HepG2 (cell line): ENCODE results near the gene VTI1B. TPM values are rescaled to one million over a fixed set of nuclear protein-coding genes. Genes with fewer than 3 reads are reported as not detected.

Source experiments
- CBX1 ChIP-seq: IDR thresholded peaks from one replicate; pipeline ENCODE4 v1.6.1; 2016; ENCODE audit warnings: antibody characterized with exemption, low read depth
- CEBPG ChIP-seq: IDR thresholded peaks from 2 replicates; pipeline ENCODE4 v1.6.1; 2016
- HES4 ChIP-seq: sonication (generic); formaldehyde crosslinking; IDR thresholded peaks from 2 replicates; pipeline ENCODE4 v1.9.0; 2021; ENCODE audit warnings: mild to moderate bottlenecking, missing genetic modification reagents, borderline replicate concordance
- KDM3A ChIP-seq: IDR thresholded peaks from 2 replicates; pipeline ENCODE4 v1.6.1; 2018; ENCODE audit warnings: low read depth, missing compliant biosample characterization
- PREB ChIP-seq: sonication (generic); formaldehyde crosslinking; IDR thresholded peaks from 2 replicates; pipeline ENCODE4 v1.4.0; 2020; ENCODE audit warnings: missing genetic modification reagents
- RNF219 ChIP-seq: sonication (generic); formaldehyde crosslinking; IDR thresholded peaks from 2 replicates; pipeline ENCODE4 v1.5.0; 2020; ENCODE audit warnings: mild to moderate bottlenecking, missing genetic modification reagents
- THAP11 ChIP-seq: IDR thresholded peaks from 2 replicates; pipeline ENCODE4 v1.6.1; 2016; ENCODE audit warnings: missing biosample characterization, missing genetic modification reagents
- YY1 ChIP-seq: IDR thresholded peaks from 2 replicates; pipeline ENCODE4 v1.6.1; 2011; ENCODE audit warnings: low read length, low read depth, moderate library complexity, mild to moderate bottlenecking; ENCODE audit not compliant: insufficient read depth, insufficient replicate concordance
- ZNF484 ChIP-seq: sonication (generic); formaldehyde crosslinking; IDR thresholded peaks from 2 replicates; pipeline ENCODE4 v1.5.1; 2020; ENCODE audit warnings: mild to moderate bottlenecking, low read depth, missing genetic modification reagents, borderline replicate concordance
- ZNF580 ChIP-seq: IDR thresholded peaks from 2 replicates; pipeline ENCODE4 v1.6.1; 2016; ENCODE audit warnings: low read depth, borderline replicate concordance
- ZNF598 ChIP-seq: sonication (generic); formaldehyde crosslinking; IDR thresholded peaks from 2 replicates; pipeline ENCODE4 v1.5.1; 2020; ENCODE audit warnings: mild to moderate bottlenecking, missing genetic modification reagents, borderline replicate concordance
- ZNF784 ChIP-seq: sonication (generic); formaldehyde crosslinking; IDR thresholded peaks from 2 replicates; pipeline ENCODE4 v1.5.1; 2020; ENCODE audit warnings: missing genetic modification reagents, mild to moderate bottlenecking, borderline replicate concordance
- ZSCAN30 ChIP-seq: sonication (generic); formaldehyde crosslinking; IDR thresholded peaks from 2 replicates; pipeline ENCODE4 v1.5.0; 2020; ENCODE audit warnings: mild to moderate bottlenecking, missing genetic modification reagents
- polyA plus RNA-seq, 8 experiments: library from polyadenylated mRNA; depleted of rRNA in 3 of 8; stranded (reverse) in 7 of 8; unstranded in 1 of 8; fragments of >200 nt; fragmentation: Illumina TruSeq in 4 of 8; extraction: Trizol in 4 of 8; gene quantifications; 2 replicates each; pipeline versions ENCODE4 v1.2.1 to v1.2.3, GENCODE V29; 2011 to 2016; ENCODE audit warnings: low read depth in 4 of 8, missing spikeins in 1 of 8, mixed read lengths in 1 of 8; ENCODE audit not compliant: insufficient read depth in 1 of 8
- total RNA-seq, 5 experiments: library from RNA; depleted of rRNA; stranded (reverse); fragments of >200 nt; fragmentation: Illumina TruSeq; extraction: Trizol; gene quantifications; 2 replicates each; pipeline ENCODE4 v1.2.3, GENCODE V29; 2016; ENCODE audit warnings: low read depth in 1 of 5
- TF ChIP-seq, protein P1 (sequence below): IDR thresholded peaks from 2 replicates; pipeline ENCODE4 v1.6.1; 2016; ENCODE audit warnings: mild to moderate bottlenecking
- TF ChIP-seq, protein P2 (sequence below): sonication (generic); formaldehyde crosslinking; IDR thresholded peaks from 2 replicates; pipeline ENCODE4 v1.4.0; 2020; ENCODE audit warnings: missing genetic modification reagents, borderline replicate concordance
- TF ChIP-seq, protein P3 (sequence below): sonication (generic); formaldehyde crosslinking; IDR thresholded peaks from 2 replicates; pipeline ENCODE4 v1.4.0; 2020; ENCODE audit warnings: missing genetic modification reagents

The VTI1B gene
- total and polyA plus RNA-seq, 2 of the 13 experiments (the other 11 are each of a cell fraction or from before 2014, with no cell fraction given): 39.0 to 103 TPM

GRCh38 chr14:67619446-67620216 lies 54.8 kb downstream of the VTI1B start, which contains the start of gene ARG2 (continued):
- TF ChIP-seq KDM3A (CRISPR knock-in tag) (peak; percentile 78), ZNF598 (CRISPR knock-in tag) (peak; percentile 34; the same call in 1 of the 2 replicates), RNF219 (no peak), ZNF484 (CRISPR knock-in tag) (no peak), THAP11 (CRISPR knock-in tag) (peak; percentile 82), PREB (CRISPR knock-in tag) (no peak), HES4 (CRISPR knock-in tag) (no peak), CEBPG (CRISPR knock-in tag) (peak; percentile 59), ZNF580 (CRISPR knock-in tag) (no peak), ZNF784 (CRISPR knock-in tag) (peak; percentile 33; the same call in 1 of the 2 replicates), YY1 (peak; percentile 59), ZSCAN30 (CRISPR knock-in tag) (no peak), CBX1 (peak; percentile 39)
- TF ChIP-seq, protein P1, sequence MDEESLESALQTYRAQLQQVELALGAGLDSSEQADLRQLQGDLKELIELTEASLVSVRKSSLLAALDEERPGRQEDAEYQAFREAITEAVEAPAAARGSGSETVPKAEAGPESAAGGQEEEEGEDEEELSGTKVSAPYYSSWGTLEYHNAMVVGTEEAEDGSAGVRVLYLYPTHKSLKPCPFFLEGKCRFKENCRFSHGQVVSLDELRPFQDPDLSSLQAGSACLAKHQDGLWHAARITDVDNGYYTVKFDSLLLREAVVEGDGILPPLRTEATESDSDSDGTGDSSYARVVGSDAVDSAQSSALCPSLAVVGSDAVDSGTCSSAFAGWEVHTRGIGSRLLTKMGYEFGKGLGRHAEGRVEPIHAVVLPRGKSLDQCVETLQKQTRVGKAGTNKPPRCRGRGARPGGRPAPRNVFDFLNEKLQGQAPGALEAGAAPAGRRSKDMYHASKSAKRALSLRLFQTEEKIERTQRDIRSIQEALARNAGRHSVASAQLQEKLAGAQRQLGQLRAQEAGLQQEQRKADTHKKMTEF (CRISPR knock-in tag): peak; percentile 80
- TF ChIP-seq, protein P2, sequence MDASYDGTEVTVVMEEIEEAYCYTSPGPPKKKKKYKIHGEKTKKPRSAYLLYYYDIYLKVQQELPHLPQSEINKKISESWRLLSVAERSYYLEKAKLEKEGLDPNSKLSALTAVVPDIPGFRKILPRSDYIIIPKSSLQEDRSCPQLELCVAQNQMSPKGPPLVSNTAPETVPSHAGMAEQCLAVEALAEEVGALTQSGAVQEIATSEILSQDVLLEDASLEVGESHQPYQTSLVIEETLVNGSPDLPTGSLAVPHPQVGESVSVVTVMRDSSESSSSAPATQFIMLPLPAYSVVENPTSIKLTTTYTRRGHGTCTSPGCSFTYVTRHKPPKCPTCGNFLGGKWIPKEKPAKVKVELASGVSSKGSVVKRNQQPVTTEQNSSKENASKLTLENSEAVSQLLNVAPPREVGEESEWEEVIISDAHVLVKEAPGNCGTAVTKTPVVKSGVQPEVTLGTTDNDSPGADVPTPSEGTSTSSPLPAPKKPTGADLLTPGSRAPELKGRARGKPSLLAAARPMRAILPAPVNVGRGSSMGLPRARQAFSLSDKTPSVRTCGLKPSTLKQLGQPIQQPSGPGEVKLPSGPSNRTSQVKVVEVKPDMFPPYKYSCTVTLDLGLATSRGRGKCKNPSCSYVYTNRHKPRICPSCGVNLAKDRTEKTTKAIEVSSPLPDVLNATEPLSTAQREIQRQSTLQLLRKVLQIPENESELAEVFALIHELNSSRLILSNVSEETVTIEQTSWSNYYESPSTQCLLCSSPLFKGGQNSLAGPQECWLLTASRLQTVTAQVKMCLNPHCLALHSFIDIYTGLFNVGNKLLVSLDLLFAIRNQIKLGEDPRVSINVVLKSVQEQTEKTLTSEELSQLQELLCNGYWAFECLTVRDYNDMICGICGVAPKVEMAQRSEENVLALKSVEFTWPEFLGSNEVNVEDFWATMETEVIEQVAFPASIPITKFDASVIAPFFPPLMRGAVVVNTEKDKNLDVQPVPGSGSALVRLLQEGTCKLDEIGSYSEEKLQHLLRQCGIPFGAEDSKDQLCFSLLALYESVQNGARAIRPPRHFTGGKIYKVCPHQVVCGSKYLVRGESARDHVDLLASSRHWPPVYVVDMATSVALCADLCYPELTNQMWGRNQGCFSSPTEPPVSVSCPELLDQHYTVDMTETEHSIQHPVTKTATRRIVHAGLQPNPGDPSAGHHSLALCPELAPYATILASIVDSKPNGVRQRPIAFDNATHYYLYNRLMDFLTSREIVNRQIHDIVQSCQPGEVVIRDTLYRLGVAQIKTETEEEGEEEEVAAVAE: no peak
- TF ChIP-seq, protein P3, sequence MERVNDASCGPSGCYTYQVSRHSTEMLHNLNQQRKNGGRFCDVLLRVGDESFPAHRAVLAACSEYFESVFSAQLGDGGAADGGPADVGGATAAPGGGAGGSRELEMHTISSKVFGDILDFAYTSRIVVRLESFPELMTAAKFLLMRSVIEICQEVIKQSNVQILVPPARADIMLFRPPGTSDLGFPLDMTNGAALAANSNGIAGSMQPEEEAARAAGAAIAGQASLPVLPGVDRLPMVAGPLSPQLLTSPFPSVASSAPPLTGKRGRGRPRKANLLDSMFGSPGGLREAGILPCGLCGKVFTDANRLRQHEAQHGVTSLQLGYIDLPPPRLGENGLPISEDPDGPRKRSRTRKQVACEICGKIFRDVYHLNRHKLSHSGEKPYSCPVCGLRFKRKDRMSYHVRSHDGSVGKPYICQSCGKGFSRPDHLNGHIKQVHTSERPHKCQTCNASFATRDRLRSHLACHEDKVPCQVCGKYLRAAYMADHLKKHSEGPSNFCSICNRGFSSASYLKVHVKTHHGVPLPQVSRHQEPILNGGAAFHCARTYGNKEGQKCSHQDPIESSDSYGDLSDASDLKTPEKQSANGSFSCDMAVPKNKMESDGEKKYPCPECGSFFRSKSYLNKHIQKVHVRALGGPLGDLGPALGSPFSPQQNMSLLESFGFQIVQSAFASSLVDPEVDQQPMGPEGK (CRISPR knock-in tag): peak; percentile 81
